Activated CD8-positive, alpha-beta memory T cell treated with anti-CD3 and anti-CD28 coated beads for 48 hours (primary cell): ENCODE results near the gene NEDD4.

Experiments used
- DNase-seq, 3 experiments: peaks; one replicate each; pipeline ENCODE4 v3.0.0-alpha.2; 2020; ENCODE audit warnings: low read depth in 2 of 3, low spot score in 2 of 3

NEDD4 gene

GRCh38 chr15:55784286-55784685 is 209.1 kb downstream of the NEDD4 start:
- DNase-seq: no peak

GRCh38 chr15:55782901-55783300 is 210.5 kb downstream of the NEDD4 start:
- no peak for DNase-seq

GRCh38 chr15:55780292-55780691 is 213.1 kb downstream of the NEDD4 start:
- no peak for DNase-seq

- no peak for DNase-seq
Measured at GRCh38 chr15:55778932-55779331, 214.5 kb downstream of the NEDD4 start.
